Mesodermal cell (in vitro differentiated cells): ENCODE measurements around the gene ANKRD29.

ENCODE experiments used
- H3K27ac ChIP-seq: 2 replicates; pipeline ENCODE4 v1.7.0; 2013; ENCODE audit warnings: mild to moderate bottlenecking, low read depth, low read length, moderate library complexity; ENCODE audit not compliant: severe bottlenecking
- H3K36me3 ChIP-seq: 2 replicates; pipeline ENCODE4 v1.7.1; 2013; ENCODE audit warnings: mild to moderate bottlenecking, low read length, moderate library complexity; ENCODE audit not compliant: control insufficient read depth, insufficient read depth
- H3K4me1 ChIP-seq: one replicate; pipeline ENCODE4 v1.7.1; 2013; ENCODE audit warnings: mild to moderate bottlenecking, low read length; ENCODE audit not compliant: insufficient read depth, control insufficient read depth, poor library complexity, severe bottlenecking
- H3K4me3 ChIP-seq: 2 replicates; pipeline ENCODE4 v1.7.0; 2013; ENCODE audit warnings: low read length, control low read depth, mild to moderate bottlenecking; ENCODE audit not compliant: insufficient read depth, poor library complexity, severe bottlenecking; ENCODE audit errors: extremely low read depth
- H3K9me3 ChIP-seq: 2 replicates; pipeline ENCODE4 v1.7.1; 2013; ENCODE audit warnings: mild to moderate bottlenecking, low read length, moderate library complexity; ENCODE audit not compliant: control insufficient read depth
- WGBS, 2 experiments: methylation state at CpG; one replicate each; pipeline ENCODE4 v1.1.5; 2013; ENCODE audit warnings: missing lambda C conversion rate in 2 of 2; ENCODE audit not compliant: insufficient coverage in 2 of 2; 5-methylcytosine and 5-hydroxymethylcytosine counted together

The ANKRD29 gene

GRCh38 chr18:23701544-23702064 is 38.9 kb upstream of the ANKRD29 start:
- H3K4me3 ChIP-seq, result no peak overlapping the region
- no peak overlapping the region for H3K27ac ChIP-seq
- H3K36me3 ChIP-seq, result no peaks in the 10 kb centered on the region
- H3K4me1 ChIP-seq, result no peaks in the 10 kb centered on the region
- H3K9me3 ChIP-seq, result no peaks in the 10 kb centered on the region
- 88 to 92% methylated on average over 8 of the region's 8 CpGs for WGBS, 2 experiments

- no peak overlapping the region for H3K4me3 ChIP-seq
- no peak overlapping the region for H3K27ac ChIP-seq
- no peaks in the 10 kb centered on the region for H3K4me1 ChIP-seq
- H3K9me3 ChIP-seq, result no peaks in the 10 kb centered on the region
- H3K36me3 ChIP-seq, result no peaks in the 10 kb centered on the region
- 80 to 86% methylated on average over 1 to 2 of the region's 2 CpGs for WGBS, 2 experiments
Observed at GRCh38 chr18:23701017-23701416, 38.3 kb upstream of the ANKRD29 start.

GRCh38 chr18:23694637-23695430 is 32.1 kb upstream of the ANKRD29 start:
- WGBS, 2 experiments, result 83 to 92% methylated on average over 4 of the region's 4 CpGs
- H3K4me1 ChIP-seq, result peaks cover 13% of the 10 kb centered on the region
- H3K9me3 ChIP-seq, result no peaks in the 10 kb centered on the region
- H3K4me3 ChIP-seq, result no peak overlapping the region
- H3K36me3 ChIP-seq, result no peaks in the 10 kb centered on the region
- H3K27ac ChIP-seq, result no peak overlapping the region

GRCh38 chr18:23693846-23694245 is 31.1 kb upstream of the ANKRD29 start:
- Histone ChIP-seq H3K9me3 (no peaks in the 10 kb centered on the region), H3K4me3 (no peak overlapping the region), H3K36me3 (no peaks in the 10 kb centered on the region), H3K4me1 (peaks cover 17% of the 10 kb centered on the region), H3K27ac (no peak overlapping the region)
- WGBS, 2 experiments, result 96 to 100% methylated on average over 1 to 2 of the region's 2 CpGs

- Histone ChIP-seq H3K36me3 (no peaks in the 10 kb centered on the region), H3K4me1 (peaks cover 18% of the 10 kb centered on the region), H3K27ac (no peak overlapping the region), H3K4me3 (no peak overlapping the region), H3K9me3 (no peaks in the 10 kb centered on the region)
- 53 to 56% methylated on average over 16 of the region's 21 CpGs for WGBS, 2 experiments
Observed at GRCh38 chr18:23690505-23691068, 27.9 kb upstream of the ANKRD29 start.

GRCh38 chr18:23689616-23690504 is 27.1 kb upstream of the ANKRD29 start:
- 2 to 3% methylated on average over 67 to 70 of the region's 85 CpGs for WGBS, 2 experiments
- peaks cover 13% of the 10 kb centered on the region for H3K4me1 ChIP-seq
- no peak overlapping the region for H3K27ac ChIP-seq
- H3K36me3 ChIP-seq, result no peaks in the 10 kb centered on the region
- H3K4me3 ChIP-seq, result peak overlapping the region; percentile 36
- no peaks in the 10 kb centered on the region for H3K9me3 ChIP-seq

GRCh38 chr18:23689031-23689615 is 26.4 kb upstream of the ANKRD29 start, which contains the start of gene LAMA3:
Gene LAMA3 (plus strand): TSS chr18:23689453. CDS start chr18:23689684, 231 bp downstream.
- 0 to 3% methylated on average over 31 to 39 of the region's 45 CpGs for WGBS, 2 experiments
- Histone ChIP-seq H3K4me3 (peak within 1 kb of the TSS; percentile 36), H3K4me1 (peaks cover 7% of the 10 kb centered on the region), H3K27ac (no peak within 1 kb of the TSS), H3K36me3 (no peaks in the 10 kb centered on the region), H3K9me3 (no peaks in the 10 kb centered on the region)

GRCh38 chr18:23688528-23688927 is 25.8 kb upstream of the ANKRD29 start:
- no peak overlapping the region for H3K27ac ChIP-seq
- no peaks in the 10 kb centered on the region for H3K36me3 ChIP-seq
- no peak overlapping the region for H3K4me3 ChIP-seq
- 66 to 75% methylated on average over 2 to 3 of the region's 5 CpGs for WGBS, 2 experiments
- H3K4me1 ChIP-seq, result peaks cover 7% of the 10 kb centered on the region
- no peaks in the 10 kb centered on the region for H3K9me3 ChIP-seq

- Histone ChIP-seq H3K36me3 (no peaks in the 10 kb centered on the region), H3K4me3 (no peak overlapping the region), H3K4me1 (peaks cover 3% of the 10 kb centered on the region), H3K9me3 (no peaks in the 10 kb centered on the region), H3K27ac (no peak overlapping the region)
- 83 to 95% methylated on average over 1 to 2 of the region's 5 CpGs for WGBS, 2 experiments
Observed at GRCh38 chr18:23684515-23685197, 21.9 kb upstream of the ANKRD29 start.

- no peaks in the 10 kb centered on the region for H3K36me3 ChIP-seq
- H3K4me3 ChIP-seq, result no peak overlapping the region
- H3K9me3 ChIP-seq, result no peaks in the 10 kb centered on the region
- 90% methylated on average over 2 of the region's 3 CpGs for WGBS, 2 experiments
- H3K4me1 ChIP-seq, result no peaks in the 10 kb centered on the region
- no peak overlapping the region for H3K27ac ChIP-seq
Observed at GRCh38 chr18:23683671-23684070, 21.0 kb upstream of the ANKRD29 start.
